Sigmoid colon (tissue), 4 donors: ENCODE results near the gene DDR1.

Experiments used
- EP300 ChIP-seq, 4 donors: sonication (generic); formaldehyde crosslinking; IDR thresholded peaks; one replicate each; pipeline ENCODE4 v1.6.1; 2017; ENCODE audit warnings: antibody characterized with exemption in 4 of 4
- POLR2AphosphoS5 ChIP-seq, 4 donors: sonication (generic); formaldehyde crosslinking; IDR thresholded peaks; one replicate each; pipeline ENCODE4 v1.6.1; 2017; ENCODE audit warnings: antibody characterized with exemption in 4 of 4
- TF ChIP-seq, protein P1 (sequence below), 4 experiments: fragments of 450-650 bp in 3 of 4; fragments of 200-600 bp in 1 of 4; IDR thresholded peaks; one replicate each; pipeline ENCODE4 v1.5.1; 2016 to 2019; ENCODE audit warnings: antibody characterized with exemption in 4 of 4, mild to moderate bottlenecking in 3 of 4, moderate library complexity in 2 of 4

DNA sequence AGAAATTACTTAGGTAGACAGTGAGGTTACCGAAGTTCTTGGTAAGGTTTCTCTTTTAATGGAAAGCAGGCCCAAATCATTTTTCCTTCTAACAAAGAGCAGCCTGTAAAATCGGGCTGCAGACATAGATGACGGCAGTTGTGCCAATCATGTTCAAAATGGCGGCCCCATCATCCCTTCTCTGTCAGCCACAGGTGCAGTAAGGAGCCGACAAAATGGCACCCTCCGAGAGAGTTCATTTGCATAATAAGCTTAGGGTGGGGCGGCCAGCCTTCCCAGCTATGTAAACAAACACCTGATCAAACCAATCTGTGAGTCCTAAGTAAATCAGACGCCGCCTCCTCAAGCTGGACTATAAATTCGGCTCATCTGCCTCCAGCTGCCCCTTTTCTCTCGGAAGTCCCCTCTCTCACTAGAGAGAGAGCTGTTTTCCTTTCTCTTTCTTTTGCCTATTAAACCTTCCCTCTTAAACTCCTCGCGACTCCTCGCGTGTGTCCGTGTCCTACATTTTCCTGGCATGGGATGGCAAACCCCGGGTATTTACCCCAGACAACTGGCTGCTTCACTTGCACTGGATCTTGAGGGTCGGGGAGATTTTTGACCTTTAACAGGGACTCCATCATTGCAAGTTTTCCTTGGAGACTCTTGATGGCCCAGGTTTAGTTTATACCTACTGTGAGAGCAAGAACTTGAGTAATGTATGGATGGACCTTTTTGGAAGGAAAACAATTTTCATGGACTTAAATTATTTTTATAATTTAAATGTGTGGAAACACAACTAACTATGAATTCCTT is 8.9 kb upstream of the DDR1 start:
- TF ChIP-seq EP300 (IDR thresholded peaks at IDR 0.05): no peak
- TF ChIP-seq, protein P1, sequence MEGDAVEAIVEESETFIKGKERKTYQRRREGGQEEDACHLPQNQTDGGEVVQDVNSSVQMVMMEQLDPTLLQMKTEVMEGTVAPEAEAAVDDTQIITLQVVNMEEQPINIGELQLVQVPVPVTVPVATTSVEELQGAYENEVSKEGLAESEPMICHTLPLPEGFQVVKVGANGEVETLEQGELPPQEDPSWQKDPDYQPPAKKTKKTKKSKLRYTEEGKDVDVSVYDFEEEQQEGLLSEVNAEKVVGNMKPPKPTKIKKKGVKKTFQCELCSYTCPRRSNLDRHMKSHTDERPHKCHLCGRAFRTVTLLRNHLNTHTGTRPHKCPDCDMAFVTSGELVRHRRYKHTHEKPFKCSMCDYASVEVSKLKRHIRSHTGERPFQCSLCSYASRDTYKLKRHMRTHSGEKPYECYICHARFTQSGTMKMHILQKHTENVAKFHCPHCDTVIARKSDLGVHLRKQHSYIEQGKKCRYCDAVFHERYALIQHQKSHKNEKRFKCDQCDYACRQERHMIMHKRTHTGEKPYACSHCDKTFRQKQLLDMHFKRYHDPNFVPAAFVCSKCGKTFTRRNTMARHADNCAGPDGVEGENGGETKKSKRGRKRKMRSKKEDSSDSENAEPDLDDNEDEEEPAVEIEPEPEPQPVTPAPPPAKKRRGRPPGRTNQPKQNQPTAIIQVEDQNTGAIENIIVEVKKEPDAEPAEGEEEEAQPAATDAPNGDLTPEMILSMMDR (IDR thresholded peaks at IDR 0.05): no peak
- TF ChIP-seq POLR2AphosphoS5 (IDR thresholded peaks at IDR 0.05): no peak
